HG03521 (cell line): ENCODE data around the gene MAST4.

Source experiments
- ATAC-seq: cut with Tn5 transposase; IDR thresholded peaks from one replicate; pipeline ENCODE4 v1.9.1; 2021; ENCODE audit warnings: mild to moderate bottlenecking, moderate library complexity; ENCODE audit not compliant: unreplicated experiment

Gene MAST4

DNA sequence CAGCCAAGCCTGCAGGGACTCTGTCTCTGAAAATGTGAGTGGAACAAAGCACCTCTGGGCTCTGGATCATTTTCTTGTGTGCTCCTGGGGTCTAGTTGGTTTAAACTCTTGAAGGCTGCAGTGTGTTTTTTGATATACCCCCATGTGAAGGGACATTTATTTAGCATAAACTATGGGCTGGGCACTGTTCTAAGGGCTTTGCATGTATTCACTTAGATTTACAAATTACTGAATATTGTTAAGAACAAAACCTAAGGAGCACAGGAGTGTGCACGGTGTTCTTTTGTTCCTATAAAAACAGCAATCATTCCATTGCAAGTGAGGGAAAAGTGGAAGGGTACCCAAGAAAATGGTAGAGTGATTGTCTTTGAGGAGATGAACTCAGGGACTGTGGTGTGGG lies 620.4 kb downstream of the MAST4 start:
- no peak for ATAC-seq
